D721Med (cell line): ENCODE results near the gene ABCA5.

Experiments
- DNase-seq: peaks from one replicate; pipeline ENCODE4 v3.0.0; 2011; ENCODE audit warnings: low spot score; ENCODE audit not compliant: insufficient read length
- FAIRE-seq: peaks from 2 replicates; lab custom pipeline; 2011; peaks lifted over from hg19 to GRCh38; lab: Jason Lieb, UNC
- TF ChIP-seq, protein P1 (sequence below): IDR thresholded peaks from 2 replicates; pipeline ENCODE4 v1.5.1; 2012; ENCODE audit warnings: mild to moderate bottlenecking, control low read depth; ENCODE audit not compliant: insufficient read depth; ENCODE audit errors: missing control alignments

The ABCA5 gene

DNA sequence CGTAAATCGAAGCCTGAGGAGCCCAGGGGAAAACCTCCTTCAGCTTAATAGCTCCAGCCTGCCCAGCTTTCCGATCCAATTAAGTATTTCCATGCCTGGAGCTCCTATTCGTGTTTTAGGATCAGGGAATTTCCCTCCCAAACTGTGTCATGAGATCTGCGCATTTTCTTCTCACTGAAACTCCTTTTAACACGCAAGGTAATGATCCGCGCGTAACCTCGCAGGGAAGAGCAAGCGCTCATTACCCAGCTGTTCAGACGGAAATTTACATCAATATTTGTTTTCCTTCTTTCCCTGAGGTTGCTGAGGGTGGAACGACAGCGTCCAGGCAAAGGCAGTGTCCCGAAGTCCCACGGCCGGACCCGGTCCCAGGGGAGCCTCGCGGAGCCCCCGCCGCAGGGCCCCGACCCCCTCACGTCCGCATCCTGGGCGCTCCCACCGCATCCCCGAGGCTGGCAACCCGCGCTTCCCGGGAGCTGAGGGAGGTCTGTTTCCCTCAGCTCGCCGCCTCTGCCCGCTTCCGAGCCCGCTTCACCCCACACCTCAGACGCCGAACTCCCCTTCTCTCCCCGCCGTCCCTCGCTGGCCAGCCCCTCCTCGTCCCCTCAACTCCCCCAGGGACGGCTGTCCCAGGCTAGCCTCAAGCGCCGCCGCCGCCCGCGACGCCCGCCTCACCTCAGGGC, 415 bp downstream of the ABCA5 start:
- DNase-seq (no peak), FAIRE-seq (no peak)

DNA sequence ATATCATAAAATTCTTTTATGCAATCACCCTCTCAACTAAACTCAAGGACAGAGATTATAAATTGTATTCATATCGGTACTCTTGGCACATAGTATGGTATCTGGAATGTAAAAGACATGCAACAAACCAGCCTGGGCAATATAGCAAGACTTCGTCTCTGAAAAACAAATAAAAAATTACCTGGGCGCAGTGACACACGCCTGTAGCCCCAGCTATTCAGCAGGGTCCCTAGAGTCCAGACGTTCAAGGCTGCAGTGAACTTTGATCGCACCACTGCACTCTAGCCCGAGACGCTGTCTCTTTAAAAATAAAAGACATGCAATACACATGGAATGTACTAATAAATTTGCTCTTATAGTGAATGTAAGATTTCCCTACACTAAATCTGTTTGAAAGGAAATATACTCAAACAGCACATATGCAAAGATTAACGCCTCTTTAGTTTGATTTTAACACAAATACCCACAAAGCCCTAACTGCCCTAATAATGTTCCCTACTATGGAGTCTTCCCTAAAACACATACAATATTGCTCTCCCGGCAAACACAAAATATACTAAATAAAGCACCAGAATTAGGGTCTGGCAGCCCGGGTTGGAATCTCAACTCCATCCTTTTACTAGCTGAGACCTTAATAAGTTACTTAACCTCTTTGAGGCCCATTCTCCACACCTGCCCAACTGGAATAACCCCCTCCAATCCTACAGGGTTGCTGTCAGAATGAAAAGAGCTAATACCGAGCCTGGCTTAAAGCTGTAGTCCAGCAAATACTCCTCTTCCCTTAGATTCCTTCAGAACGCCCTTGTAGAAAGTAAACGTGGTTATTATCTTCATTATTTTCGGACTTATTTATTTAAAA, 1.2 kb downstream of the ABCA5 start:
- FAIRE-seq (no peak), DNase-seq (no peak)
- TF ChIP-seq, protein P1, sequence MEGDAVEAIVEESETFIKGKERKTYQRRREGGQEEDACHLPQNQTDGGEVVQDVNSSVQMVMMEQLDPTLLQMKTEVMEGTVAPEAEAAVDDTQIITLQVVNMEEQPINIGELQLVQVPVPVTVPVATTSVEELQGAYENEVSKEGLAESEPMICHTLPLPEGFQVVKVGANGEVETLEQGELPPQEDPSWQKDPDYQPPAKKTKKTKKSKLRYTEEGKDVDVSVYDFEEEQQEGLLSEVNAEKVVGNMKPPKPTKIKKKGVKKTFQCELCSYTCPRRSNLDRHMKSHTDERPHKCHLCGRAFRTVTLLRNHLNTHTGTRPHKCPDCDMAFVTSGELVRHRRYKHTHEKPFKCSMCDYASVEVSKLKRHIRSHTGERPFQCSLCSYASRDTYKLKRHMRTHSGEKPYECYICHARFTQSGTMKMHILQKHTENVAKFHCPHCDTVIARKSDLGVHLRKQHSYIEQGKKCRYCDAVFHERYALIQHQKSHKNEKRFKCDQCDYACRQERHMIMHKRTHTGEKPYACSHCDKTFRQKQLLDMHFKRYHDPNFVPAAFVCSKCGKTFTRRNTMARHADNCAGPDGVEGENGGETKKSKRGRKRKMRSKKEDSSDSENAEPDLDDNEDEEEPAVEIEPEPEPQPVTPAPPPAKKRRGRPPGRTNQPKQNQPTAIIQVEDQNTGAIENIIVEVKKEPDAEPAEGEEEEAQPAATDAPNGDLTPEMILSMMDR, result no peak

More for the DNA sequence above, 415 bp downstream of the ABCA5 start:
- TF ChIP-seq, protein P1, result no peak

DNA sequence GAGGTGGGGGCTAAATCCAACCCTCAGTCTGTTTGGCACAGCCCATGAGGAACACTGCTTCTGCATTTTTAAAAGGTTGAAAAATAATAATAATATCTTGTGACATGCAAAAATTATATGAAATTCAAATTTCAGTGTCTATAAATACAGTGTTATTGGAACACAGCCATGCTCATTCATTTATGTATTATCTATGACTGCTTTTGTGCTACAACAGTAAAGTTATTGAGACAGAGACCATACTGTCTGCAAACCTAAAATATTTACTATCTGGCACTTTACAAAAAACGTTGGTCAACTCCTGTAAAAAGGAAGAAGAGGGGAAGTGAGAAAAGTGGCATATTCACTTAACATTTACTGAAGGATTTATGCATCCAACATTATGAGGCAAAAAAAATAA, 3.1 kb downstream of the ABCA5 start:
- TF ChIP-seq, protein P1, result no peak
- no peak for DNase-seq
- no peak for FAIRE-seq

DNA sequence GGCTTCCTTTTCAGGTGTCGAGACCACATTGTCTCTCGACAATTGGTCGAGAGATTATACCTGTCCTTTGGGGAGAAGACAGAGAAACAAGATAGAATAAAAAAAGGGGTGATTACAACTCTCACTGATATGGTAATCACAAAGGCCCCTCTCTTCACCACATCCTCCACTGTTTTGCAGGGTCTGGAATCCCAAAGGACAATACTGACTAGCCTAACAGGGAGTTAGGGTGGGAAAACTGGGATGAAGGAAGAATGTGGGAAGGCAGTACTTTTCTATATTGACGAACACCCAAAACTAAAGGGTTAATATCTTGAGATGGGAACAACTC, 6.1 kb downstream of the ABCA5 start:
- DNase-seq (no peak), FAIRE-seq (no peak)
- TF ChIP-seq, protein P1, result no peak

DNA sequence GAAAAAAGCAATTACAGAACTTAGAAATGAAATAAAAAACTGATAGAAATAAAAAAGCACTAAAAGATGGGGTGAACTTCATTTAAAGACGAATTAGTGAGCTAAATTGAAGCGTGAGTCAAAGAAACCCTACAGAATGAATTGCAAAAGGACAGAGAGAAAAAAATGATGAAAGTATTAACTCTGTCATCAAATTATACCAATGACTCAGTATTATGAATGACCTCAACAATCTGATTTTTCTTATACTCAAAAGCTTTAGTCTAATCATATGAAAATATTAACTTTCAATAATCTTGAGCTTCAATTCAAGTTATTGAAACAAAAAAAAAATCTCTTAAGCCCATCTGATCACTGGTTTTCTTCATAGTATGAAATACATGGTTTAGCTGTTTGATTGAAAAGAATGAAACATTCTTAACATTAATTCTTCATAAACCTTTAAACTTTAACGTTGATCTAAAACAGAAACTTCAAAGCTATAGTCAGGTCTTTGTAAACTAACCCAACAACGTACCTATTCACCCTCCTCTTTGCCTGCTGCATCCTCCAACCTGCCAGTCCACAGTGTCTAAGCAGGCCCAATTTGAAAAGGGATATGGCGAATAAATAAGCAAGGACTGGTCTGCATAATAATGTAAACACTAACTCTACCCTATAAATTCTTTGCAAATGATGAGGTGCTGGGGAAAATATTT, 6.6 kb downstream of the ABCA5 start:
- FAIRE-seq, result no peak
- TF ChIP-seq, protein P1, result no peak
- no peak for DNase-seq

DNA sequence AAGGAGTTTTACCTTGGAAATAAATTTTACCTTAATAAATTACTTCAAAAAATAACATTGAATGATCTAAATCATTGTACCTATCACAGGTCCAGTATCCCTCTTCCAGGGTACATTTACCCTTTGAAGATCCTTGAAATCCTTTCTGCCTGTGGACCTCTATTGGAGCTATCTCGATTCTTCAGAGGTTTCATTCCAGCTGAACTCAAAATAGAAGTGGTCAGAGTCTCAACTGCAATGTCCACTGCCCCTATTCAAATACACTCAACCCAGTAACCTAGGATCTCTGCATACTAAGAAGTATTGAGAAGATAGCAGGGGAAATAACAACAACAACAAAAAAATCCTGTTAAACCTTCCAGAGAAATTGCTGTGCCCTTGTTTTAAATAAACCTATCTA, 9.3 kb downstream of the ABCA5 start:
- FAIRE-seq (no peak), DNase-seq (no peak)
- TF ChIP-seq, protein P1, result no peak
